HEK293 (cell line): ENCODE results near the gene ZFAND6.
A peak's percentile ranks its signal among the peaks of the same experiment; 100 is the strongest.

Experiments used
- CTCF ChIA-PET: fragments of 350-600 bp; formaldehyde crosslinking; extraction: SDS; loops from one replicate; lab custom pipeline; 2021; ENCODE audit warnings: antibody characterized with exemption; lab: Yijun Ruan, JAX
- POLR2A ChIA-PET: fragments of 300-600 bp; formaldehyde crosslinking; extraction: SDS; loops from one replicate; lab custom pipeline; 2020; ENCODE audit warnings: antibody characterized with exemption, inconsistent platforms; lab: Yijun Ruan, JAX
- H3K27ac ChIP-seq: fragments of 200-500 bp; sonication (Bioruptor generic); 2 replicates; pipeline ENCODE4 v1.5.1; 2014; ENCODE audit warnings: low read depth, low read length, control low read depth, inconsistent platforms; ENCODE audit errors: extremely low read depth
- H3K36me3 ChIP-seq, 2 experiments: fragments of 200-500 bp in 1 of 2; sonication (Bioruptor generic) in 1 of 2; 1 replicate in 1 of 2; 2 replicates in 1 of 2; pipeline ENCODE4 v1.5.1; 2014 to 2017; ENCODE audit warnings: inconsistent platforms in 2 of 2, low read length in 2 of 2; ENCODE audit not compliant: control insufficient read depth in 2 of 2, insufficient read depth in 1 of 2
- H3K4me1 ChIP-seq: fragments of 200-500 bp; sonication (Bioruptor generic); 2 replicates; pipeline ENCODE4 v1.5.1; 2014; ENCODE audit warnings: mild to moderate bottlenecking, low read length, inconsistent platforms; ENCODE audit not compliant: control insufficient read depth, insufficient read depth
- H3K4me3 ChIP-seq: 2 replicates; pipeline ENCODE4 v1.5.1; 2011; ENCODE audit warnings: low read depth, mild to moderate bottlenecking, control low read depth, low read length, moderate library complexity
- H3K9me3 ChIP-seq: fragments of 200-500 bp; sonication (Bioruptor generic); 2 replicates; pipeline ENCODE4 v1.5.1; 2014; ENCODE audit warnings: low read depth, low read length, inconsistent platforms; ENCODE audit not compliant: control insufficient read depth, insufficient read depth
- HIC1 ChIP-seq: fragments of 450-650 bp; formaldehyde crosslinking; IDR thresholded peaks from 2 replicates; pipeline ENCODE4 v1.5.1; 2016; ENCODE audit warnings: missing biosample characterization, missing genetic modification characterization
- KLF8 ChIP-seq: fragments of 450-650 bp; formaldehyde crosslinking; IDR thresholded peaks from 2 replicates; pipeline ENCODE4 v1.5.1; 2016; ENCODE audit warnings: missing biosample characterization, missing genetic modification characterization
- PRDM1 ChIP-seq: fragments of 450-650 bp; formaldehyde crosslinking; IDR thresholded peaks from 2 replicates; pipeline ENCODE4; 2016; ENCODE audit warnings: missing biosample characterization, missing genetic modification characterization
- SCRT1 ChIP-seq: fragments of 450-650 bp; formaldehyde crosslinking; IDR thresholded peaks from 2 replicates; pipeline ENCODE4 v1.5.1; 2016; ENCODE audit warnings: missing biosample characterization, missing genetic modification characterization, borderline replicate concordance
- TSHZ1 ChIP-seq: fragments of 450-650 bp; formaldehyde crosslinking; IDR thresholded peaks from 2 replicates; pipeline ENCODE4 v1.5.1; 2016; ENCODE audit warnings: missing biosample characterization, missing genetic modification characterization, borderline replicate concordance
- ZBTB17 ChIP-seq: fragments of 450-650 bp; formaldehyde crosslinking; IDR thresholded peaks from 2 replicates; pipeline ENCODE4 v1.5.1; 2016; ENCODE audit warnings: missing biosample characterization, missing genetic modification characterization
- ZBTB20 ChIP-seq: fragments of 450-650 bp; formaldehyde crosslinking; IDR thresholded peaks from 2 replicates; pipeline ENCODE4 v1.5.1; 2016; ENCODE audit warnings: missing biosample characterization, missing genetic modification characterization
- ZBTB21 ChIP-seq: fragments of 450-650 bp; formaldehyde crosslinking; IDR thresholded peaks from 2 replicates; pipeline ENCODE4 v1.5.1; 2017; ENCODE audit warnings: missing biosample characterization, missing genetic modification characterization
- ZFP41 ChIP-seq: fragments of 450-650 bp; formaldehyde crosslinking; IDR thresholded peaks from 2 replicates; pipeline ENCODE4 v1.5.1; 2016; ENCODE audit warnings: missing biosample characterization, missing genetic modification characterization, borderline replicate concordance
- ZNF280D ChIP-seq: fragments of 450-650 bp; formaldehyde crosslinking; IDR thresholded peaks from 2 replicates; pipeline ENCODE4 v1.5.1; 2016; ENCODE audit warnings: missing biosample characterization, missing genetic modification characterization
- ZNF292 ChIP-seq: fragments of 450-650 bp; formaldehyde crosslinking; IDR thresholded peaks from 2 replicates; pipeline ENCODE4 v1.5.1; 2016; ENCODE audit warnings: low read depth, missing biosample characterization, missing genetic modification characterization, borderline replicate concordance
- ZNF433 ChIP-seq: fragments of 450-650 bp; formaldehyde crosslinking; IDR thresholded peaks from 2 replicates; pipeline ENCODE4 v1.5.1; 2016; ENCODE audit warnings: missing biosample characterization, missing genetic modification characterization, low read depth
- ZNF48 ChIP-seq: fragments of 450-650 bp; formaldehyde crosslinking; IDR thresholded peaks from 2 replicates; pipeline ENCODE4 v1.5.1; 2016; ENCODE audit warnings: missing biosample characterization, missing genetic modification characterization
- ZNF558 ChIP-seq: fragments of 450-650 bp; formaldehyde crosslinking; IDR thresholded peaks from 2 replicates; pipeline ENCODE4 v1.5.1; 2016; ENCODE audit warnings: missing biosample characterization, missing genetic modification characterization
- ZNF571 ChIP-seq: fragments of 450-650 bp; formaldehyde crosslinking; IDR thresholded peaks from 2 replicates; pipeline ENCODE4 v1.5.0; 2017; ENCODE audit warnings: missing biosample characterization, missing genetic modification characterization
- ZNF837 ChIP-seq: fragments of 450-650 bp; formaldehyde crosslinking; IDR thresholded peaks from 2 replicates; pipeline ENCODE4 v1.5.1; 2016; ENCODE audit warnings: missing biosample characterization, missing genetic modification characterization
- TF ChIP-seq, protein P1 (sequence below): fragments of 450-650 bp; formaldehyde crosslinking; IDR thresholded peaks from 2 replicates; pipeline ENCODE4 v1.5.1; 2016; ENCODE audit warnings: missing biosample characterization, missing genetic modification characterization

Gene ZFAND6

DNA sequence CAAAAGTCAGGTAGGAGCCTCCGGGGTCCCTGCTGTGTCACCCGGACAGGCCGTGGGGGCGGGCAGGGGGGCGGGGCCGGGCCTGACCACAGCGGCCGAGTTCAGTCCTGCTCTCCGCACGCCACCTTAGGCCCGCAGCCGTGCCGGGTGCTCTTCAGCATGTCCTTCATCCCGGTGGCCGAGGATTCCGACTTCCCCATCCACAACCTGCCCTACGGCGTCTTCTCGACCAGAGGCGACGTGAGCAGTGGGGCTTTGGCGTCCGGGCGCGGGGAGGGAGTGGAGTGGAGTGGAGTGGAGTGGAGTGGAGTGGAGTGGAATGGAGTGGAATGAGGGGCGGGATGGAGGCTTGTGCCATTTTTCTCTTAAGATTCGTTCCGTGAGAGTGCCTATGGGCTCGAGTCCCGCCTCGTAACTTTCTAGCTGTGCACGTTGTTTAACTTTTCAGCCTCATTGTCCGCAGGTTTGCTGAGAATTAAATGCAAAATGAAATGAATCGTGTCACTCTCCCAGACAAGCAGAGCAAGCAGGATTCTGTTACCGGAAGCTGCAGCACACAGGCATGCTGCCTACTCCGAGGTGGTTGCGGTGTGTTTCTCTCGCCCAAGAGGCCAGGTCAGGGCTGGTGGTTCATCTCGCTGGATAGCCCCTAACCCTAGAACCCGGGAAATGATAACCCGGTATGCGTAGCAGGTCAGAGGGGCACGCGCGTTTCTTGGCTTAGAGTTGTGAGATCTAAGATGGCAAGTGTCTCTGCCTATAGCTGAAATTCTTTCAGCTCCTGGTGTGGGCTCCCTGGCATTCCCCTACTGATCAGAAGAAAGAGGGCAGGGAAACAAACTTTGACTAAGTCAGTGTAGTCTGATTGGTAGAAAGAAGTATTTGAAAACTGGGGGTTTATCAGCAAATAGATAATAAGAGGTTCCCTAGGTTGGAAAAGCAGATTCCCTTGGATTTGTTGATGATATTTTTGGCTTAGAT lies 93.7 kb downstream of the ZFAND6 start, which contains the start of gene FAH (continued):
- TF ChIP-seq, protein P1, sequence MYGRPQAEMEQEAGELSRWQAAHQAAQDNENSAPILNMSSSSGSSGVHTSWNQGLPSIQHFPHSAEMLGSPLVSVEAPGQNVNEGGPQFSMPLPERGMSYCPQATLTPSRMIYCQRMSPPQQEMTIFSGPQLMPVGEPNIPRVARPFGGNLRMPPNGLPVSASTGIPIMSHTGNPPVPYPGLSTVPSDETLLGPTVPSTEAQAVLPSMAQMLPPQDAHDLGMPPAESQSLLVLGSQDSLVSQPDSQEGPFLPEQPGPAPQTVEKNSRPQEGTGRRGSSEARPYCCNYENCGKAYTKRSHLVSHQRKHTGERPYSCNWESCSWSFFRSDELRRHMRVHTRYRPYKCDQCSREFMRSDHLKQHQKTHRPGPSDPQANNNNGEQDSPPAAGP = no peak
- TF ChIP-seq PRDM1 (peak; percentile 55), ZBTB20 (tag by site-specific recombination) (peak; percentile 39; the same call in 1 of the 2 replicates), ZBTB17 (tag by site-specific recombination) (peak; percentile 94), KLF8 (peak; percentile 75; the same call in 1 of the 2 replicates), ZBTB21 (tag by site-specific recombination) (no peak)
- TF ChIP-seq, all 188 proteins: peak for 32

GRCh38 chr15:80153900-80154299 lies 94.4 kb downstream of the ZFAND6 start:
- Histone ChIP-seq H3K27ac (no peak overlapping the region), H3K4me3 (no peak overlapping the region), H3K36me3 (peaks cover 0 to 8% of the 10 kb centered on the region in 2 experiments; a peak in 1 of 3 replicates), H3K9me3 (no peaks in the 10 kb centered on the region), H3K4me1 (0 out of 2 replicates have a peak, but pooled peaks cover 3% of the 10 kb centered on the region)
- ChIA-PET POLR2A (interaction anchor here (0.5 to 2.1 kb wide), 3 partner anchors 95 to 231 kb away, joined by 3 to 7 read pairs (median 3); partner anchors contain the start of gene ZFAND6), CTCF (interaction anchor here (0.7 to 1.3 kb wide), 3 partner anchors 19 to 95 kb away, joined by 4 to 8 read pairs (median 5); no protein-coding TSS in a partner anchor)
- TF ChIP-seq ZNF48 (tag by site-specific recombination) (no peak), SCRT1 (tag by site-specific recombination) (no peak), ZNF837 (tag by site-specific recombination) (no peak), ZNF571 (tag by site-specific recombination) (no peak), HIC1 (tag by site-specific recombination) (no peak), ZFP41 (no peak), ZNF433 (tag by site-specific recombination) (no peak), ZNF292 (tag by site-specific recombination) (no peak), ZNF280D (tag by site-specific recombination) (no peak), ZNF558 (tag by site-specific recombination) (no peak), TSHZ1 (tag by site-specific recombination) (no peak)
